NCI-H2227 treated with DMSO at 0.1 percent for 48 hours (cell line): ENCODE results near the gene OR1F1.
"Not testable (repeated sequence)": the region's sequence is repeated elsewhere in the genome, so short reads cannot be mapped to it uniquely, and the experiment has no call there.

Experiments
- DNase-seq: peaks from one replicate; lab custom pipeline; 2025; lab: John Stamatoyannopoulos, UW

OR1F1 gene

DNA sequence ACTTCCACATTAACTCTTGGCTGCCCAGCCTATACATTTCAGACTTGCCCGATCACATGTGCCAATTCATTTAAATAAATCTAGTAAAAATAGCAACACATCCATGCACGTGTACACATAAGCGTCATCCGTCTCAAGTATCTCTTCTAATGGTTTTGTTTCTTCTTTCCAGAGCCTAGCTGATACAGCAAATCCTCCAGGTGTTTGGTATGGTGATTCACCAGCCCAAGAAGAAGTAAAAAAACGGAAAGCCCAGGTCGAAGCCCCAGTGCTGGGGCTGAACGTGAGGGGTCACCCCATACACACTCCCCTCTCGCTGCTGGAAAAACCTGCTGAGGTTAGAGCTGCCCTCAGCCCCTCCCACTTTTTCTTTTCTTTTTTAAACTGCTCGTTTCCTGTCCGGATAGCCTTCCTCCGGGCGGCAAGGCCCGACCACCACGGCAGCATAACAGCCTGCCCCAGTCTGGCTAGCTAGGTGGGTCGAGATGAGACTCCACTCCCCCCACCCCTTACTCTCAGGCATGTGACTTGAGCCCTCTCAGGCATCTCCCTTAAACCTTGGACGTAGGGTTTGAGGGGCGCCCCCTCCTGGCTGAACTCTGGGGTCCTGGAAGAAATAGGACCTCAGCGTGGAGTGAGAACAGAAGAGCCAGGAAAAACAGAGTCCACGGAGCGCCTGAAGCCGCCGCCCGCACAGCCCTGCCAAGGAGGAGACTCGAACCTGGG is 13.9 kb upstream of the OR1F1 start:
- DNase-seq: peak; percentile 32

DNA sequence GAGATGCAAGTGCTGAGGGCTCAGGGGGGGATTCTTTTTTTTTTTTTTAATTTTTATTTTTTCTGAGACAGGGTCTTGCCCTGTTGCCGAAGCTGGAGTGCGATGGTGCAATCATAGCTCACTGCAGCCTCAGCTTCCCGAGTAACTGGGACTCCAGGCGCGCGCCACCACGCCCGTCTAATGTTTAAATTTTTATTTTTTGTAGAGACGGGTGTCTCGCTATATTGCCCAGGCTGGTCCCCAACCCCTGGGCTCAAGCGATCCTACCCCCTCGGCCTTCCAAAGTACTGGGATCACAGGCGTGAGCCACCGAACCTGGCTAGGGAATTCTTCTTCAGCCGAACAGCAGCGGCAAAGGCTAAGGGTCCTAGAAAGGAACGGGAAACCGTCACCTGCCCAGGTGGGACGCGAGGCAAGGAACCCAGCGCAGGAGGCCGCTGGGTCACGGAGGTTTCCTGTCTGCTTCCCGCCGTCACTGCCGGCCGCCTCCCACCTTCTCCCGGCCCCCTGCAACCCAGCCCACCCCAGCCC is 13.3 kb upstream of the OR1F1 start:
- no peak for DNase-seq

DNA sequence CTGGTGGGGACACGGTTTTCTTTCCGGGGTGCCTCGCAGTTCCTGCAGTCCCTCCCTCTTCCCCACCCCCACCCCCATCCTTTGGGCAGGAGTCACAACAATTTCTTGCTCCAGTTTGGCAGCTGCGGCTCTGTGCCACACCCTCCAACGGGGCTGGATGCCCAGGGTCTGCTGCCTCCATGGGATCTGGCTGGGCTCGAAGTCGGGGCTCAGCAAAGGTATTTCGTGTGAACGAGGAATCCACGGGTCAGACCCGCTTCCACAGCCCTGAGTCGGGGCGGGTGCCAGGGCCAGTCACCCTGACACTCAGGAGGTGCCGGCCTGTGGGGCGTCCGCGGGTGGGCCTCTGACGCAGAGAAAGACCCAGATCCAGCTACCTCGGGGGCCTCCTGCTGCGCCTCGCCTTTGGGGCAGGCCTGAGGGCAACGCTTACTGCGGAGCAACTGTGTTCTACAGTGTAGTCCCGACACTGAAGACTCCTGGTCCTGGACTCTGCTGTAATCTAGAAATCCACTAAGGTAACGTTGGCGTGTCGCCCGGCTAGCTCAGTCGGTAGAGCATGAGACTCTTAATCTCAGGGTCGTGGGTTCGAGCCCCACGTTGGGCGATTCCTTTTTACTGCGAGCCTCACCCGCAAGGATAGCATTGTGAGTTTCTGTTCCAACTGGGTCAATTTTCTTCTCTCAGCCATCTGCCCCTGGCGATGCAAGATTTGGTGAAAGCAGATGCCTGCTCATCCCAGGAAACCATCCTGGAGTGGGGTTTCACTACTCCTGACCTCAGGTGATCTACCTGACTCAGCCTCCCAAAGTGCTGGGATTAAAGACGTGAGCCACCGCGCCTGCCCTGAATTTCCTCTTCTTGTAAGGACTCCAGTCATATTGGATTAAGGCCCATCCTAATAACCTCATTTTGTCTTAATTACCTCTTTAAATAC is 12.6 kb upstream of the OR1F1 start:
- peak; percentile 51 for DNase-seq

DNA sequence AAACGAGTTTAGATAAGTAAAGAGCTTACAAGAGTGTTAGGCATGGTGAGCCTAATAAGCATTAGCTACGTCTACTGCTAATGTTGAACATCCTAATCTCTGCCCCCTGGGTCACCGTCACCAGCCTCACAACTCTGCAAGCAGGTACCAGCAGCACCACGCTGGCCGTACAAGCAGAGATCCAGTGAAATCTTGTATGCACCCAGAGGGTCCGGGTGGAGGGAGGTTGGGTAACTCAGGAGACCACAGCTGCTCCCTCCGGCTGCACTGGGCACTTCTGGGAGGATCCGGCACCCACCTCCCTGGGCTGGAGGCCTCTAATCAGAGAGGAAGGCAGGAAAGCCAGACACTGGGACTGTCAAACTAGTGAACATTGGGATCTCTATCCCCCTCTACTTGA is 8.4 kb upstream of the OR1F1 start:
- DNase-seq: no peak

DNA sequence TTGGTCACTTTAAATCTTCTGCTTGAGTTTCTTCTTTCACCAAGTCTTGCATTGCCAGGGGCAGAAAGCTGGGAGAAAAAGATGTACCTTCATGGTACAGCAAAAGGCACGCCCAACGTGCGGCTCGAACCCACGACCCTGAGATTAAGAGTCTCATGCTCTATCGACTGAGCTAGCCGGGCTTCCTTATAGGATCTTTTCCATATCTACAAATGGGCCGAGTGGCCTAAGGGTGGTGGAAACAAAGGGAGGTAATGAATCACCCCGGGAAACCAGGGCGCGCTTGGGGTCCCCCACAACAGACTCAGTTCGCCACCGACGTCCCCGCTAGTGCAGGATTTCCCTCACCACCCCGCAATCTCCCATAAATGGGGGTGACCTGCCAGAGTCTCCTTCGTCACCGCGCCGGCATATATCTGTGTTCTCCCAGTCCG is 7.5 kb upstream of the OR1F1 start:
- DNase-seq: no peak

DNA sequence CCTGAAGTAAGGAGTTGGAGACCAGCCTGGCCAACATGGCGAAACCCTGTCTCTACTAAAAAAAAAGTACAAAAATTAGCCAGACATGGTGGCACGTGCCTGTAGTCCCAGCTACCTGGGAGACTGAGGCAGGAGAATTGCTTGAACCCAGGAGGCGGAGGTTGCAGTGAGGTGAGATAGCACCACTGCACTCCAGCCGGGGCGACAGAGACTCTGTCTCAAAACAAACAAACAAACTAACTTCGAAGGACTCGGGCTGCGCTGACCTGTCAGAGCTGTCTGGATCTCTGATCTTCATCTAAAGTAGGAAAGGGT is 5.8 kb upstream of the OR1F1 start:
- DNase-seq: not testable (repeated sequence)

DNA sequence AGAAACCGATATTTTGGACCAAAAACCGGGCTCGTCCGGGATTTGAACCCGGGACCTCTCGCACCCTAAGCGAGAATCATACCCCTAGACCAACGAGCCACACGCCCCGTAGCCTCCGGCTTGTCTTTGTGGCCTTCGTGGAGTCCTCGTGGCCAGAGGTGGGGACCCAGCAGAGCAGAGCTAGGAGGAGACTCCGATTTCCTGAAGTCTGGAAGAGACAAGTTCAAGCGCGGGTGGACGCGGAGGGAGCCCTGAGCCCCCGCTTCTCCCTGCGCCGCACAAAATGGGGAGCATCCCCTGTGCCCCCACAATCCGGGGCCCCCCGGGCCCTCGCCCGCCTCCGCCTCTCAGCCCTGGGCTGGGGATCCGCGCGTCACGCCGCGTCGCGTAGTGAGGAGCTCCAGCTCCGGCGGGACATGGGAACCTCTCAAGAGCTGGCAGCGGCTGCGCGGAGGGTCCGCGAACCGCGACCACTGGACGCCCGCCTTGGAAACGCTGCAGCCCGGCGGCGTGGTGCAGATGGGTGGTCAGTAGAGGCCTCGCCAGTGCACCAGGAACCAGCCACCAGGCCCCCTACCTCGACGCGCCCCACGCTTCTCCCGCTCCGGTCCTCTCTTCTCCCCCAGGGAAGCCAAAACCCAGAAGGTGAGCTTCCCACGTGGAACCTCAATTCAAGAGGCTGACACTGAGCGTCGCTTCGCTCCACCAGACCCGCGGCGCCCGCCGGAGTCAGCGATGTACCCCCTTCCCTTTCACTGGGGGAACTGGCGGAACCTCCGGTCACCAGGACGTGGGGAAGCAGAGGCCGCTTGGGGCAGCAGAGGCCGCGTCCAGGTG is 5.2 kb upstream of the OR1F1 start:
- DNase-seq: peak; percentile 18

DNA sequence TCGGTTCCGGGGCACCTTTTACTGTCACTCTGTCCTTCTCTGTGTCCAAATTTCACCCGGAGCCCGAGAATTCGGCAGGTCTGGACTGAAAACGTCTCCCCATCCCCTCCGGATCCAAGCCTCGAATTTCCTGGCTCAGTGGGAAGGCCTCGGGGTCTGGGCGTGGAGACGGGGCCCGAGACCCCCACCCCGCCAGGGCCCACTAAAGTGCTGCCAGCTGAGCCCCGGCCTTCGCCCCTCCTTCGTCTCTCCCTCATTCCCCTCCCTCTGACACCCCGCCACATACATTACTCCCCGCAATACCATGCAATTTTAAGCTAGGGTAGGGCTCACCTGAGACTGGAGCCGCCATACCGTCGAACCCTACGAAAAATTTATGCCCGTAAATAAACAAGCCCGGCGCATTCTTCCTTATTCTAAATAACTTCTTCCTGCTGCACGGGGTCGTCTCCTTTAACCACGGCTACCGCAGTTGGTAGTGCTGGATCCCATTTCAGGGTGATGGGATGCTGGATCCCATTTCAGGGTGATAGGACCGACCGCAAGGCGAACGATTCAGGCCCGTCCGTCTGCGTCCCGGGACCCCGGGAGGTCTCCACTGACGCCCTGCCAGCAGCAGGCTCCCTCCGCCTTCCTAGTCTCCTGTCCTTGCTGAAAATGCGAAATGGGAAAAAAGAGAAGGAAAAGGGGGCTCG is 4.4 kb upstream of the OR1F1 start:
- no peak for DNase-seq

DNA sequence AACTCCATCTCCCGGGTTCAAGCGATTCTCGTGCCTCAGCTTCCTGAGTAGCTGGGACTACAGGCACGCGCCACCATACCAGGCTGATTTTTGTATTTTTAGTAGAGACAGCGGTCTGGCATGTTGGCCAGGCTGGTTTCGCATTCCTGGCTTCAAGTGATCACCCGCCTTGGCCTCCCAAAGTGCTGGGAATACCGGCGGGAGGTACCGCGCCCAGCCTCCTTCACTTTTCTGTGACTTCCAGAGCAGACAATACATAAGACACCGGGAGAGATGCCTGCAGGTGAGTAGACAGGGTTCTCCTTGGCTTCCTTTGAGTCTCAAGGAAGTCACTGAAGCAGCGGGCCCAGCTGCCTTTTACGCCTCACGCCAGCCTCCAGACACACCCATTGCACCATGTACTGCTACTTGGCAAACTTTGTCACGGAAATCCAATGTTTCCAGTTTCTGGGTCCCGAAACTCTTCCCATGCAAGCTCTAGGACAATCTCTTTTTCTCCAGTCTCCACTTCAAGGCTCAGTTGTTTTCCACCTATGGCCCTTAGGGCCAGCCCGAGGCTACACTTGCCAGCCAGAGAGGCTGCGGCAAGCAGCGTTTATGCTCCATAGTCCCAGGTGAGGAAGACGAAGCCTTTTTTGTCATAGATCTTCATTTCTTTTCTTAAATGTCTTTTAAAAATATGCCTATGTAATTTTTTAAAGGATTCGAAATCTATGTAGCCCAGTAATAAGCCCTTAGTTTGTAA is 886 bp upstream of the OR1F1 start:
- DNase-seq: no peak

DNA sequence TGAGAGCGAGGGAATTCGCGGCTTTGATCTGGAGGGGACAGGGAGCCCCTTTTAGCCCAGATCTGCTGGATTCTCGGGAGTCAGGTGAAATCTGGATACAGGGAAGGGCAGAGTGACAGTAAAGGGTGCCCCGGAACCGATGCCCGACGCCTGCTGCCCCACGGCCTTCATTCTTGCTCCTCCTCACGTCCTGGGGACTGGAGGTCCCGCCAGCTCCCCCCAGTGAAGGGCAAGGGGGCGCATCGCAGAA is 596 bp downstream of the OR1F1 start:
- DNase-seq: no peak

DNA sequence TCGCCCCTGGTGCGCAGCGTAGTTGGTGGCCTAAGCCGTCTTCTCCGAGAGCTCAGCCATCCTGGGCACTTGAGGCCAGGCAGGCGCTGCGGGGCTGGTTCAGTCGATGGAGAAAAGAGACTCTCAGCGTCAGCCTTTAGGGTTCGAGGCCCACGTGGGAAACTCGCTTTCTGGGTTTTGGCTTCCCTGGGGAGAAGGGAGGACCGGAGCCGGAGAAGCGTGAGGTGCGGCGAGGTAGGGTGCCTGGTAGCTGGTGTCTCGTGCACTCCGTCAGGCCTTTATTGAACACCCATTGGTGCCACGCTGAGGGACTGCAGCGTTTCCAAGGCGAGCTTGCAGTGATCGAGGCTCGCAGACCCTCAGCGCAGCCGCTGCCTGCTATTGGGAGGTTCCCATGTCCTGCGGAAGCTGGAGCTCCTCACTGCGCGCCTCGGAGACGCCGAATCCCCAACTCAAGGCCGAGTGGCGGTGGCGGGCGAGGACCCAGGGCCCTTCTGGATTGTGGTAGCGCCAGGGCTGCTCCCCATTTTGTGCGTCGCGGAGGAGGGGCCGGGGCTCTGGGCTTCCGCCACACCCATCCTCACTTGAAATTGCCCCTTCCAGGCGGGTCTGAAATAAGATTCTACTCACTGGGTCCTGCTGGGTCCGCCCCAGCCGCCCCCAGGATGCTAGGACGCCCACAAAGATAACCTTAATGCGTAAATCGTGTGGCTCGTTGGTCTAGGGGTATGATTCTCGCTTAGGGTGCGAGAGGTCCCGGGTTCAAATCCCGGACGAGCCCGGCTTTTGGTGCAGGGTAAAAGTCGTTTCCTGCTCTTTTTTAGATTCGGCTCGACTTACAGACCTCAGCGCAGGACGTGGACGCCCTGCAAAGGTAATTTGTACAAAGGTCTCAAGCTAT is 1.2 kb downstream of the OR1F1 start:
- DNase-seq: peak; percentile 58

DNA sequence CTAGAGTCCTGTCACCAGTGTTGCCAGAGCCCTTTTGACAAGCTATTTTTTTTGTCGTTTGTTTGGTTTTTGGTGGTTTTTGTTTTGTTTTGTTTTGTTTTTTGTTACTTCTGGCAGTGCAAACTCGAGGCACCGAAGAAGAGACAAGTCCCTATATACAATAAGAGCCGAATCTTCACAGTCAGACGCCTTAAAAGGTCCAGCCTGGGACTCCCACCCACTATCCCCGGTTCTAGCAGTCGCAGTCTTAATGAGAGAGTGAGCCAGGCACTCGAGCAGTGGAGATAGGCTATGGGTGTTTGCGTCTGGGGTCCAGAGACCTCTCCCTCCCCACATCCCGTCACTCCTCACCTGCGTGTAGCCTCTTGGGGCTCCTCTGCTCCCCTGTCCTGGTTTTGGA is 1.9 kb downstream of the OR1F1 start:
- DNase-seq: no peak

DNA sequence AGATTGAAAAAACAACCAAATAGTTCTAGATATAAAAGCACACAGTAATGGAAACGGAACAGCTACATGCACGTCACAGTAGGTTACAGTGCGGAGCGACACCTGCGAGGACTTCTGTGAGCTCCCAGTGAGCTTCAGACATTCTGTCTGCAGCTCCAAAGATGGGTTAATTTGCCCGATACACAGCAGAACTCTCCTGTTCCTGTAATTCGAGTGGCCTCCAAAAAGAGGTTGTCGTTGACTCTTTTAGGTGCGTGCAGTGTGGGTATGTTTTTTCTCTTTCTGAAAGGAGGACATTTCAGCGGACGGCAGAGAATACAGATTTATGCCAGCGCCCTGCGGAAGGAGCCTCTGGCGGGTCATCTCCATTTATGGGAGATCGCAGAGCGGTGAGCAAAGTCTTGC is 2.9 kb downstream of the OR1F1 start:
- DNase-seq: no peak

DNA sequence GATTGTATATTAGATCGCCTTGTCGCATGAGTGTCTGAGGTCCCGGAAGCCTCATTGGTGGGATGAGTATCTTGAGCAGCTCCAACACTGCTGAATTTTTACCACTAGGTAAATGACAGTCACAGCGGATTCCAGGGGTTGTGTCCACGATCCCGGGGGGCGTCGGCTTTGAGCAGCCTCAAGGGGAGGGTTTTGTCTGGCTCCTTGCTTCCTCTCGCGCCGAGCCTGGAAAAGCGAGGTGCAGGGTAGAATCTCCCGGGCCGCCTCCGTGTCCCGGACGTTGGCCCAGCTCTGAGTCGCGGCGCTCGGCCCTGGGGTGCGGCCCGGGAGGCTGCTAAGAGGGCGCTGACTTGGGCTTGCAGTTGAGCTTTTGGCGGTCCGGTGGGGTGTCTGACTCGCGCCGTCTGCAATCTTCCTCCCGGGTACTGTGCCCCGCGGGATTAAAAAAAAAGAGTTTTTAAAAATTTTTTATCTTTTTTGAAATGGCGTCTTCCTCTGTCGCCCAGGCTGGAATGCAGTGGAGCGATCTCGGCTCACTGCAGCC is 4.5 kb downstream of the OR1F1 start:
- no peak for DNase-seq

DNA sequence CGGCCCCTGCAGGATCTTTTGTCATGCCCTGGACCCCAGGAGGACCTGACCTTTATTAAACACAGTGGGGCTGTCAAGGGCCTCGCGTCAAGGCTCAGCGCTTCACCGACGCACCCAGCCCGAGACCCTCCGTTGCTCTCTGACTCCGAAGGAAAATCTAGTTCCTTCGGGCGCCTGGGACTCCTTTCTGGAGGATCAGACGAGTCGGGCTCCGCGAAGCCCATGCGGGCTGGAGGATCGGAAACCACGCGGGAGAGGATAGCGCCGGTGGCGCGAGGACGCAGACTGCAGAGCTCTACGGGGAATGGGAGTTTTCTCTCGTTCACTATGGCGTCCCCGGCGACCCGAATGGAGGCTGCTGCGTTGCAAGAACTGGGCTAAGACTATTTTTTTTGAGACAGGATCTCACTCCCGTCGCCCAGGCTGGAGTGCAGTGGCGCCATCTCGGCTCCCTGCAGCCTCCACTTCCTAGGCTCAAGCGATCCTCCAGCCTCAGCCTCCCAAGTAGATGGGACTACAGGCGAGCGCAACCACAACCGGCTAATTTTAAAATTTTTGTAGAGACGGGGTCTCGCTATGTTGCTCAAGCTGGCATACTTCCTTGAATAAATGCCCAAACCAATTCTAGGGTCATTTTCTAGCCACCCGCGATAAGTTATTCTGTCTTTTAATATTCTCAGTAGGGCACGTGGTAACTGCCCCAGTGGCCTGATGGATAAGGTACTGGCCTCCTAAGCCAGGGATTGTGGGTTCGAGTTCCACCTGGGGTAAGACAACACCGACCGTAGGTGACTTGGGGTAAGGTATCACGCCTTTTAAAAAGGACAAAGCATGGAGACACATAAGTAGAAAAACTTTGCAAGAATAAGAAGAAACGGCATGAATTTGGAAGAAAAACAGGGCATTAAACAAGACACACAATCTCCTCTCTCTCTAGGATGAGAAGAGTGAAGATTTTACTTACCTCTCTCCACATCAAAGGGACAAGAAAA is 5.5 kb downstream of the OR1F1 start:
- no peak for DNase-seq

DNA sequence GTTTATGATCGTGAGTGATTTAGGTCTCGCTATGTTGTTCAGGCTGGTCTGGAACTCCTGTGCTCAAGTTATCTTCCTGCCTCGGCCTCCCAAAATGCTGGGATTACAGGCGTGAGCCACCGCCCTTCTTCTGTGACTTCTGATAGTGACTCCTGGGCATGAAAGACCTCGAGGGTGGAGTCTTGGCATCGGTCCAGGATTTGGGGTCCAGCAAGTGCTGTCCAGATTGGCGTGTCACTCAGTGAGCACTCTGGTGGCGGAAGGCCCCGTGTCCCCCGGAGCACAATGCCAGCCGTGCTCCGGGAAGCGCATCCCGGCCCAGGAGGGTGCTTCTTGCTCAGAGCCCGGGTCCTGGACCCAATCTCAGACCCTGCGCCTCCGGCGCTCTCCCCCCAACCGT is 6.8 kb downstream of the OR1F1 start:
- DNase-seq: no peak

DNA sequence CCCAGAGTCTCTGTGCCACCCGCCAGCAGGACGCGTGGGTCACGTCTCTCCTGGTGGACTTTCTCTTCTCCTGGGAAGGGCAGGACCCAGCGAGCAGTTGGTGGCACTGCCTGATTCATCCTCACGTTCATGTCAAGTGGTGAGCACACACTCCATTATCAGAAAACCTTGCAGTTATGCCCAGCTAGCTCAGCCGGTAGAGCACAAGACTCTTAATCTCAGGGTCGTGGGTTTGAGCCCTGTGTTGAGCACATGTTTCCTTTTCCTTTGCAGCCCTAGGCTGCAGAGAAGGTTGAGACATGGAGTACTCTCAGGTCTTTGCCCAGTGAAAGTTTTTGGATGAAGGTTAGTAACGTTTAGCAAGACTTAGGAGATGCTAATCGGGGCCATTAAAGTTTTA is 8.0 kb downstream of the OR1F1 start:
- DNase-seq: no peak

DNA sequence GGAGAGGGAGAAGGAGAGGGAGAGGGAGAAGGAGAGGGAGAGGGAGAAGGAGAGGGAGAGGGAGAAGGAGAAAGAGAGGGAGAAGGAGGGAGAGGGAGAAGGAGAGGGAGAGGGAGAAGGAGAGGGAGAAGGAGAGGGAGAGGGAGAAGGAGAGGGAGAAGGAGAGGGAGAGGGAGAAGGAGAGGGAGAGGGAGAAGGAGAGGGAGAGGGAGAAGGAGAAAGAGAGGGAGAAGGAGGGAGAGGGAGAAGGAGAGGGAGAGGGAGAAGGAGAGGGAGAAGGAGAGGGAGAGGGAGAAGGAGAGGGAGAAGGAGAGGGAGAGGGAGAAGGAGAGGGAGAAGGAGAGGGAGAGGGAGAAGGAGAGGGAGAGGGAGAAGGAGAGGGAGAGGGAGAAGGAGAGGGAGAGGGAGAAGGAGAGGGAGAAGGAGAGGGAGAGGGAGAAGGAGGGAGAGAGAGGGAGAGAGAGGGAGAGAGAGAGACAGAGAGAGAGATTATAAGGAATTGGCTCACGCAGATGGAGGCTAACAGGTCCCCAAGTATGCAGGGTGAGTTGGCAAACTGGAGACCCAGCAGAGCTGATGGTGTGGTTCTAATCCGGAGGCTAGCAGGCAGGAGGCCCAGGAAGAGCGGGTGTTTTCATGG is 9.8 kb downstream of the OR1F1 start:
- not testable (repeated sequence) for DNase-seq
